Stimulated activated CD4-positive, alpha-beta T cell treated with anti-CD3 and anti-CD28 coated beads, Interleukin-1b, Interleukin-23, amount 100 ng/mL, for 24 hours (primary cell): ENCODE measurements around the gene TMEM253.

Experiments
- DNase-seq, 4 experiments: peaks; one replicate each; pipeline ENCODE4 v3.0.0-alpha.2; 2020; ENCODE audit warnings: low read depth in 4 of 4, low spot score in 1 of 4

Gene TMEM253

GRCh38 chr14:21100931-21101330, at the start of gene TMEM253:
Gene TMEM253 (plus strand): TSS chr14:21101066. CDS start chr14:21101344, 278 bp downstream.
- DNase-seq: no peak

DNA sequence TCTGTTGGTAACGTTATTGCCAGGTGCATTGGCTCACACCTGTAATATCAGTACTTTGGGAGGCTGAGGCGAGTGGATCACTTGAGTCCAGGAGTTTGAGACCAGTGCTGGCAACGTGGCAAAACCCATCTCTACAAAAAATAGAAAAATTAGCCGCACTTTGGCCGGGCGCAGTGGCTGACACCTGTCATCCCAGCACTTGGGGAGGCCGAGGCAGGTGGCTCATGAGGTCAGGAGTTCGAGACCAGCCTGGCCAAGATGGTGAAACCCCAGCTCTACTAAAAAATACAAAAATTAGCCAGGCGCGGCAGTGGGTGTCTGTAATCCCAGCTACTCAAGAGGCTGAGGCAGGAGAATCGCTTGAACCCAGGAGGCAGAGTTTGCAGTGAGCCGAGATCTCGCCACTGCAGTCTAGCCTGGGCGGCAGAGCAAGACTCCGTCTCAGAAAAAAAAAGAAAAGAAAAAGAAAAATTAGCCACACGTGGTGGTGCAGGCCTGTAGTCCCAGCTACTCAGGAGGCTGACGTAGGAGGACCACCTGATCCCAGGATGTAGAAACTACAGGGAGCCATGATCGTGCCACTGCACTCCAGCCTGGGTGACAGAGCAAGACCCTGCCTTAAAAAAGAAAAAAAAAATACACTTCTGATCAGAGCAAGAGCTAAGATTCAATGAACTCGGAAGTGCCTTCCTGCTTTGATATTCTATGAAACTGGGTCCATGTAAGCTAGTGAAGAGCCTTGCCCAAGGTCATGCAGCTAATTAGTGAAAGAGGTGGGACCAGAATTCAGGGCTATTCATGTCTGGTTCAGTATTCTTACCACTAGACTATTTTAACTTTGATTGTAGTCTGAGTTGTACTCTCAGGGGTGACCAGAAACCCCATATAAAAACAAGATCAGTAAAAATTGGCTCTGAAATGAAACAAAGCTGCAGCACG, 47.4 kb upstream of the TMEM253 start:
- no peak for DNase-seq

- DNase-seq: no peak
Measured at GRCh38 chr14:21054123-21054767, 46.6 kb upstream of the TMEM253 start.

GRCh38 chr14:21054768-21055145, 46.1 kb upstream of the TMEM253 start:
- no peak for DNase-seq

DNA sequence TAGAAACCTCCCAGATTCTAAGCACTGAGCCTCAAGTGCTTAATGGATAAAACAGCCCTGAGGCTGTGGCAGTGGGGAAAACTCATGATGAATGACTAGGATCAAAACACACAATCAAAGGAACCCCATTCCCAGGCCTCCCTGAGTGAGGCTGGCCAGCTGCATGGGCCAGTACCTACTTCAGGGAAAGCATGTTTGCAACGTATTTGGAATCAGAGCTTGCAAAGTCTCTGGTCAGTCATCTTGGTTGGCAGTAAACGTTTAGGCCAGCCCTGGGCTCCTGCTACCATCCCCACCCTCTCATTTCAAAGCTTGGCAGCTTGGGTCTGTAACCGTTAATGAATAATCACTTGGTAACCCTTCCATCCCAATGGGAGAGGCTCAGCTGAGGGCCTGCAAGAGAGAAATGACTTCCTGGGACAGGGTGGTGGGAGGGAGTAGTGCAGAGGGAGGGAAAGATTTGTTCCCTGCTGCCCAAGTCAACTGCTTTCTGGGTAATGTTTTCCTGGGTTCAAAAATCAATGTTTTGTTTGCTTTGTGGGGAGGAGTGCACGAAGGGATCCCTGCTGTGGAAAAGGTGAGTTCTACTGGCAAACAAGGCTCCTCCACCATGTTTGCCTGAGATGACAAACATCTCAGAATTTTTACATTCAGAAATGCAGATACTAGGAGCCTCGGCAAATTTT, 45.3 kb upstream of the TMEM253 start:
- DNase-seq: no peak

DNA sequence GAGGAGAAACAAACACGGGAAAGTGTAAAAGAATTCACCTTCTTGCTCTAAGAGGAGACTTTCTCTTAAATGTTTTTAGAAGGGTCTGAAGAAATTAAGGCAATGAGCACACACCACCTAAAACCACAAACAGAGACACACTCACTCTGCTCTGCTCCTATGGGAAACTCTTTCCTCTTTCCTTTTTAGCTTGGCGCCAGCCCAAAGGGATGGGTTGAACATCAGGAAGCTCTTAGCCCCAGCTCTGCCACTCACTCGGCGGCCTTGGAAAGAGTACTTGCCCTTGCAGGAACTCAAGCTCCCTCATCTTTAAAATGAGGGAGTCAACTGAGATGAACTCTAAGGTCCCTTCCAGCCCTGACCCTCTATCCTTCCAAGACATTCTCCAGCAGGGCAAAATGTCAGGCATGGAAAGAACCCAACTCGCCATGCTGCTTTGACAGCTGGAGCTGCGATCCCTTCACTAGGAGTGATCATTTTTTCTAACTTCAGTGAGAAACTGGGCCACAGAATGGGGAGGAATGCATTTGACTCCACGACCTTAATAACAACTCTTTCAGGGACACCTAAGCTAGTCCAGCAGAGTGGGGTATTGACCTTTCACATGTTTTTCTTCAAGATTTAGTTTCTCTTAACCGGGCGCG, 44.2 kb upstream of the TMEM253 start:
- no peak for DNase-seq

GRCh38 chr14:21057803-21058675, 42.8 kb upstream of the TMEM253 start, which contains the start of gene RNASE8:
Gene RNASE8 (plus strand): TSS chr14:21057822. CDS start chr14:21057893, 71 bp downstream.
- DNase-seq: no peak

DNA sequence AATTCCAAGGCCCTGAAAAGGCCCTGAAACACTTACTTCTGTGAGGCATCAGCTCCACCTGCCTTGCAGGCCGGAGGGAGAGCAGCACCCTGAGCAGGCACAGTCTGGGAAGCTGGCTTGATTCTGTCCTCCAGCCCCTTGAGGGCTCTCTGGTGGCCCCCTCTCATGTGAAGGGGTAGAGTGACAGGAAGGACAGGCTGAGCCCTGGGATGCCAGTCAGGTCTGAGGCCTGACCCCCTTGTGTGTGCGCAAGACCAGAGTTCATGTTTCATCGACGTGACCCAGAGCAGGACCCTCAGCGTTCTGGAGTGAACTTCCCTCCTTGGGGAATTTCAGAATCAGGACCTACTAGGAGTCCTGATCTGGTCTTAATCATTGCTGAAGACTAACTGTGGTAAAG, 42.0 kb upstream of the TMEM253 start:
- no peak for DNase-seq

GRCh38 chr14:21059842-21060613, 40.8 kb upstream of the TMEM253 start:
- no peak for DNase-seq

GRCh38 chr14:21060614-21061346, 40.1 kb upstream of the TMEM253 start:
- no peak for DNase-seq

GRCh38 chr14:21061347-21061668, 39.6 kb upstream of the TMEM253 start:
- DNase-seq: no peak

DNA sequence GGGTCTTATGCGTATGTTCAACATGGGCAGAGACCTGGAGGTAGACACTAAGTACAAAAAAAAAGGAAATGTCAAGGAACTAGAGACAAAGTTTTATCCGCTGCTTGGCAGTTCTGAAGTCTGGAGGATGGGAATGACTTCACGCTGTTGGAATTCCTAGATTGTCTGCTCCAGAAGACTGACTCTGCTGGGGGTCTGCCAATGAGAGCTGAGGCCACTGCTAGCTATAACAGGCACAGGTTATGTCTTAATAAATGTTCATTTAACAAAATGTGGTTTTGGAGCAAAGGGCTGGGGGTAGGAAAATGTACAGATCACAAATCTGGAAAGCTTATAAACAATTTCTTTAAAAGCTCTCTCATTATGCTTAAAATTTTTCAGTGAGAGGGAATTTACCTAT, 37.4 kb upstream of the TMEM253 start:
- DNase-seq: no peak

DNA sequence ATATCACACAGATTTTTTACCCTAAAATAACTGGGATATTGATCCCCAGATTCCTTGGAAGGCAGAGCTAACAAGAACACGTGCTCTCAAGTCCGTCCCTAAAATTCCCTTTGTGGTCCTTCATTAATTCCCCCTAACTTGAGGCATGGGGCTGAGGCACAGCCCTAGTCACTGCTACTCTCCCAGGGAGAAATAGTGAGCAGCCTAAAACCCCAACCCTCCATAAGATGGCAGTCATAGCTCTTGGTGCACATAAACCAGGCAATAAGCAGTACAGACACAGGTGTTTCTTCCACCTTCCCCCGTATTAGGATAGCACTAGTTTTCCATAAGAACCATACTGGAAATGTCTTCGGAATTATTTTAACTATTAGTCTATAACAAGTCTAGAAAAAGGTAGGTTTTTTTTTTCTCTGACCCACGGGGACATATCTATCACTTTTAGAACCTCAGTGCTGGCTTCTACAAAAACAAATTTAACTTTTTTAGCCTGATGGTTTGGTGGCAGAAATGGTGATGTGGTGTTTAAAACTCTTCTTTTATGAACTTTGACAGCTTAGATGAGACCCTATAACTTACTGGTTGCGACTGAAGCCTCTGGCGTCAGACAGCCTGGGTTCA, 33.9 kb upstream of the TMEM253 start:
- no peak for DNase-seq

DNA sequence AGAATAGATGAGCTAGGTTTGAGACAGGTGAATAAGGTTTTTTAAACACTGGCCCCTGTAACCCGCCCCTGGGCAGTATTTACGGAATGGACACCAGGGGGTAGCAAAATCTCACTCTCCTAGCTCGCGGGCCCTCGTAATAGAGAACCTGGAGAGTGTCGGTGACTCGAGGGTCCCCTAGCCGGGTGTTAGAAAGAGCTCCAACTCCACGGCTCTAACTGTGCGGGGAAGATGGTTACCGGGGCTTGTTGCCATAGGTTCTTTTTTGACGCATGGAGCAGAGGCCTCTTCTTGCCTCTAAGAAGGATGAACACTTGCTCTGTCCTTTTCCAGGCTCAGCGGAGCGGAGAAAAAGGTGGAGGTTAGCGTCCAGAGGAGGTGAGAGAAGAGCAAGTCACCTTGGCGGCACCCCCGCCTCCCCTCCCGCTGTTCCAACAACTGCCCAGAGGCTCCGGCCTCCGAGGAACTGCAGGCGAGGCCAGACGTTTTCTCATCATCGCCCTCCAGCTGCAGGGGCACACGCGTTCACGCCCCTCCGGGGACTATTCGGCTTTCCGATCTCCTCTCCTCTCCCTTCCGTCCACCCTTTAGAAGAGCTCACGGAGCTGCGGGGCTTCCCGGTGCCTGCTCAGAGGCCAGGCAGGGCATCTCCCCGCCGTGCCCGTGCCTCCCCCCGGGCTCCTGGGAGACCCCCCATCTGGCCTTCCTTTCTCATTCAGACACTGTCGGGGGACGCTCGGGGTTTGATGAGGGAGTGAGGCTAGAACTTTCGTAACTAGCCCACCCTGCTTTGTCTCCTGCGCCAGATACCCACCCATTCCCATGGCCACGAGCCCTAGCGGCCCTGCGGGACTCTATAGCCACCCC, 32.1 kb upstream of the TMEM253 start:
- DNase-seq: no peak

DNA sequence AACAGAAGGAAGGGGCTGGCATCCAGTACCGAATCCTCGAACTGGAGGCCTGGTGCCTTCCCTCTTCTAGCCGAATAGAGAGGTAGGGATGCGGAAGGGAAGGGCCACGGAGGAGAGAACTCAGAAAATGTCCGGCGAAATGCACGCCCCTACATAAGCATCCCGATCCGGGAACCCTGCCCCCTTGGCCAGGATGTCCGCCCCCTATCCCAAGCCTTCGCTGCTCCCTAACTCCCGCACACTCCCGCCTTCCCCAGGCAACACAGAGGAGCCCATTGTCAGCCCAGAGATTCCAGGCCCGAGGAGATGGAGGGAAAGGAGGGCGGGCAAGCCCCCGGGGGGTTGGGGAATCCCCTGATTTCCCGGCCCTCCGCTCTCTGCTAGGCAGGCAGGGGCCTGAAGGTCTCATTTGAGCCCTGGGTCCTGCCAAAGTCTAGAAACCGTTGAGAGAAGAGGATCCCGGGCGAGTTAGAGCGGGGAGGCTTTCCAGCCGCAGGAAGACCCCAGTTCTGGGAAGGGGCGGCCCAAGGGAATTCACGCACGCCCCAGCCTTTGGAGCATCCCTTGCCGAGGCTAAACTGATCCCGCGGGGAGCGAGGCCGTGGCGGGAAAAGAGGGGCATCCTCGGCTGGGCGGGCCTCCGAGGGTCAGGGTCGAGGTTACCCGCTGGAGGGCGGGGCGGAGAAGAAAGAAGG, 31.3 kb upstream of the TMEM253 start:
- DNase-seq: no peak

GRCh38 chr14:21070083-21070609, 30.7 kb upstream of the TMEM253 start, which contains the start of gene ARHGEF40:
Gene ARHGEF40 (plus strand): TSS chr14:21070304. CDS start chr14:21070397, 93 bp downstream.
- no peak for DNase-seq
